HCT116 (cell line): ENCODE measurements around the gene SSMEM1. TPM values are rescaled to one million over a fixed set of nuclear protein-coding genes. Genes with fewer than 3 reads are reported as not detected.

ENCODE experiments used
- ATAC-seq: fragments of 200-7000 bp; cut with Tn5 transposase; 2 replicates; pipeline ENCODE4 v1.9.1; 2020; ENCODE audit warnings: mild to moderate bottlenecking, moderate library complexity
- BruUV-seq: library from RNA; stranded (reverse); fragments of 400-500 nt; replicated peaks from 2 replicates; lab custom pipeline; 2021; lab: Mats Ljungman, UMichigan
- CTCF ChIA-PET: fragments of 300-600 bp; sonication (Branson Sonifier 250); formaldehyde crosslinking; loops from one replicate; lab custom pipeline; 2021; ENCODE audit warnings: antibody characterized with exemption; lab: Charles Lee
- POLR2A ChIA-PET: fragments of 300-600, 350-600 bp; sonication (Branson Sonifier 250); formaldehyde crosslinking; loops from one replicate; lab custom pipeline; 2021; ENCODE audit warnings: antibody characterized with exemption; lab: Charles Lee
- RAD21 ChIA-PET, 2 experiments: fragments of 300-600 bp; sonication (Branson Sonifier 250); formaldehyde crosslinking; loops; one replicate each; lab custom pipeline; 2023; ENCODE audit warnings: low total read pairs in 2 of 2; ENCODE audit not compliant: uncharacterized antibody in 2 of 2, unreplicated experiment in 2 of 2, low non-redundant PET in 1 of 2; lab: Charles Lee
- DNase-seq: peaks from one replicate; pipeline ENCODE4 v3.0.0-alpha.2; 2010; ENCODE audit warnings: low read depth, low spot score
- H2AFZ ChIP-seq: fragments of 200-600 bp; shearing (Covaris generic), sonication (generic); 2 replicates; pipeline ENCODE4 v1.6.1; 2017; ENCODE audit warnings: low read depth, mixed run types, mixed read lengths, antibody characterized with exemption, low read length; ENCODE audit not compliant: poor library complexity, severe bottlenecking
- H3K27ac ChIP-seq: 2 replicates; pipeline ENCODE4 v1.5.1; 2012; ENCODE audit warnings: low read depth, low read length
- H3K27me3 ChIP-seq: fragments of 200-600 bp; sonication (generic); 2 replicates; pipeline ENCODE4 v1.6.1; 2016; ENCODE audit warnings: mixed run types, low read length, mixed read lengths; ENCODE audit not compliant: insufficient read depth
- H3K36me3 ChIP-seq, 2 experiments: fragments of 200-500 bp in 1 of 2; fragments of 200-600 bp in 1 of 2; sonication (Bioruptor generic) in 1 of 2; sonication (generic) in 1 of 2; 2 replicates each; pipeline versions ENCODE4 v1.5.1 to v1.6.1; 2014 to 2016; ENCODE audit warnings: low read length in 2 of 2, inconsistent platforms in 1 of 2, mixed read lengths in 1 of 2, mixed run types in 1 of 2; ENCODE audit not compliant: insufficient read depth in 2 of 2, control insufficient read depth in 1 of 2
- H3K4me1 ChIP-seq, 2 experiments: fragments of 200-600 bp in 1 of 2; sonication (generic) in 1 of 2; 2 replicates each; pipeline versions ENCODE4 v1.5.1 to v1.6.1; 2012 to 2017; ENCODE audit warnings: low read length in 2 of 2, inconsistent platforms in 1 of 2, mild to moderate bottlenecking in 1 of 2, mixed read lengths in 1 of 2, mixed run types in 1 of 2, moderate library complexity in 1 of 2; ENCODE audit not compliant: insufficient read depth in 2 of 2, control insufficient read depth in 1 of 2
- H3K4me2 ChIP-seq: fragments of 200-600 bp; sonication (generic); 2 replicates; pipeline ENCODE4 v1.6.1; 2017; ENCODE audit warnings: mixed run types, low read length, mixed read lengths
- H3K4me3 ChIP-seq, 2 experiments: fragments of 200-600 bp in 1 of 2; sonication (generic) in 1 of 2; replicated peaks in 1 of 2; 2 replicates each; pipeline ENCODE4 v1.5.1; 2011 to 2016; ENCODE audit warnings: low read length in 2 of 2, control low read depth in 1 of 2, low read depth in 1 of 2, mild to moderate bottlenecking in 1 of 2, mixed read lengths in 1 of 2, mixed run types in 1 of 2
- H3K79me2 ChIP-seq: fragments of 200-600 bp; sonication (generic); 2 replicates; pipeline ENCODE4 v1.6.1; 2017; ENCODE audit warnings: mild to moderate bottlenecking, mixed run types, low read length, moderate library complexity, mixed read lengths; ENCODE audit not compliant: insufficient read depth
- H3K9ac ChIP-seq: fragments of 200-600 bp; sonication (generic); 2 replicates; pipeline ENCODE4 v1.6.1; 2016; ENCODE audit warnings: low read length, mixed read lengths
- H3K9me2 ChIP-seq: fragments of 200-600 bp; sonication (generic), shearing (Covaris generic); 2 replicates; pipeline ENCODE4 v1.6.1; 2017; ENCODE audit warnings: mixed run types, mild to moderate bottlenecking, moderate library complexity; ENCODE audit not compliant: insufficient read depth
- H3K9me3 ChIP-seq, 2 experiments: fragments of 200-500 bp in 1 of 2; fragments of 200-600 bp in 1 of 2; sonication (Bioruptor generic) in 1 of 2; sonication (generic) in 1 of 2; 2 replicates each; pipeline ENCODE4 v1.6.1; 2014 to 2017; ENCODE audit warnings: low read length in 2 of 2, mixed read lengths in 2 of 2, inconsistent platforms in 1 of 2, low read depth in 1 of 2, mild to moderate bottlenecking in 1 of 2, mixed run types in 1 of 2, moderate library complexity in 1 of 2; ENCODE audit not compliant: control insufficient read depth in 1 of 2, insufficient read depth in 1 of 2
- H4K20me1 ChIP-seq: fragments of 200-600 bp; sonication (generic), shearing (Covaris generic); 2 replicates; pipeline ENCODE4 v1.6.1; 2017; ENCODE audit warnings: mixed run types, mild to moderate bottlenecking, moderate library complexity; ENCODE audit not compliant: insufficient read depth
- EGR1 ChIP-seq: IDR thresholded peaks from 2 replicates; pipeline ENCODE4 v1.6.1; 2012; ENCODE audit warnings: low read depth
- ELF1 ChIP-seq: IDR thresholded peaks from 2 replicates; pipeline ENCODE4 v1.6.1; 2012; ENCODE audit warnings: low read depth, borderline replicate concordance
- EZH2 ChIP-seq: fragments of 200-600 bp; sonication (generic); IDR thresholded peaks from 2 replicates; pipeline ENCODE4 v1.6.1; 2017; ENCODE audit warnings: antibody characterized with exemption, mixed run types
- FOSL1 ChIP-seq: IDR thresholded peaks from 2 replicates; pipeline ENCODE4 v1.6.1; 2012; ENCODE audit warnings: low read depth
- JUND ChIP-seq: IDR thresholded peaks from 2 replicates; pipeline ENCODE4 v1.6.1; 2012
- POLR2A ChIP-seq: IDR thresholded peaks from 2 replicates; pipeline ENCODE4 v1.7.0; 2011; ENCODE audit warnings: borderline replicate concordance; ENCODE audit not compliant: insufficient read depth, insufficient read length; ENCODE audit errors: extremely low read depth
- POLR2AphosphoS5 ChIP-seq: IDR thresholded peaks from 2 replicates; pipeline ENCODE4 v1.6.1; 2011; ENCODE audit warnings: mild to moderate bottlenecking, low read depth, low read length, moderate library complexity
- RAD21 ChIP-seq: IDR thresholded peaks from 2 replicates; pipeline ENCODE4 v1.6.1; 2012; ENCODE audit warnings: low read depth, mild to moderate bottlenecking
- SIN3A ChIP-seq: IDR thresholded peaks from 2 replicates; pipeline ENCODE4 v1.6.1; 2012; ENCODE audit warnings: low read depth
- SP1 ChIP-seq: IDR thresholded peaks from 2 replicates; pipeline ENCODE4 v1.6.1; 2012; ENCODE audit warnings: low read depth
- SRF ChIP-seq: IDR thresholded peaks from 2 replicates; pipeline ENCODE4 v1.6.1; 2012; ENCODE audit warnings: low read depth
- TCF7L2 ChIP-seq: IDR thresholded peaks from 2 replicates; pipeline ENCODE4 v1.7.0; 2011; ENCODE audit warnings: borderline replicate concordance, inconsistent platforms; ENCODE audit not compliant: insufficient read depth, insufficient read length; ENCODE audit errors: extremely low read depth
- YY1 ChIP-seq: IDR thresholded peaks from 2 replicates; pipeline ENCODE4 v1.6.1; 2011; ENCODE audit warnings: low read length, low read depth, moderate library complexity, mild to moderate bottlenecking; ENCODE audit not compliant: insufficient replicate concordance; ENCODE audit errors: extremely low read depth
- ZBTB33 ChIP-seq: IDR thresholded peaks from 2 replicates; pipeline ENCODE4 v1.6.1; 2011; ENCODE audit warnings: mild to moderate bottlenecking, low read length, moderate library complexity; ENCODE audit not compliant: insufficient replicate concordance; ENCODE audit errors: extremely low read depth
- ZFX ChIP-seq: fragments of 450-650 bp; IDR thresholded peaks from 2 replicates; pipeline ENCODE4 v1.6.1; 2017
- ZNF274 ChIP-seq: fragments of 200-500 bp; sonication (Bioruptor generic); IDR thresholded peaks from 2 replicates; pipeline ENCODE4 v1.6.1; 2014; ENCODE audit warnings: mild to moderate bottlenecking, low read depth, low read length, inconsistent platforms
- intact Hi-C: fragments of 100-400 bp; cut with micrococcal nuclease; formaldehyde crosslinking; loops from 2 replicates; pipeline ENCODE4 v1.10.0; 2022
- total RNA-seq: library from RNA; stranded (reverse); gene quantifications from one replicate; pipeline ENCODE4 v1.2.1, GENCODE V29; 2021; ENCODE audit not compliant: unreplicated experiment
- TF ChIP-seq, protein P1 (sequence below): IDR thresholded peaks from 2 replicates; pipeline ENCODE4 v1.6.1; 2012; ENCODE audit warnings: low read depth
- TF ChIP-seq, protein P2 (sequence below), 3 experiments: fragments of 200-600 bp in 1 of 3; sonication (generic) in 1 of 3; IDR thresholded peaks in 2 of 3; conservative IDR thresholded peaks in 1 of 3; 2 replicates each; pipeline ENCODE4 v1.5.1; 2012 to 2017; ENCODE audit warnings: low read depth in 2 of 3, low read length in 2 of 3, antibody characterized with exemption in 1 of 3, borderline replicate concordance in 1 of 3, control low read depth in 1 of 3, mild to moderate bottlenecking in 1 of 3, mixed read lengths in 1 of 3, mixed run types in 1 of 3, moderate library complexity in 1 of 3; ENCODE audit not compliant: insufficient read depth in 1 of 3

The SSMEM1 gene
- total RNA-seq, 1 experiment from 2014 or later, result not detected

DNA sequence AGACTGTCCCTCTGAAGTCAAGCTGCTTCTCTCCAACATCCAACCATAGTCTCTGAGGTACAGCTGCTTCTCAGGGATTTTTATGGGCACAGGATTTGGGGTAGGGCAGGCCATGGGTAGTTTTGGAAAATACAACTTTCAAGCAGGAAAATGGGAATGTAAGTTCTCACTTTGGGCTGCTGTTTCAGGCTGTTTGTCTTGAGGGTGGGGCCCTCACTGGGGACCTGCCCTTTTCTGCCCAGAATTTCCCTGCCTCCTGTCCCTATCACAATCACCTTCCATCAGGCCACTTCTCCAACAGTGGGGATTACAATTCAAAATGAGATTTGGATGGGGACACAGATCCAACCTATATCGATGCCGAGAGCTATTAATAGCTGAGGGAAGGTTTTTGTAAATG, 24.5 kb downstream of the SSMEM1 start (continued):
- TF ChIP-seq TCF7L2 (no peak), POLR2AphosphoS5 (no peak), SP1 (no peak), YY1 (no peak), POLR2A (no peak), ZNF274 (no peak), SRF (no peak)
- TF ChIP-seq, all 23 proteins: peak for 0

DNA sequence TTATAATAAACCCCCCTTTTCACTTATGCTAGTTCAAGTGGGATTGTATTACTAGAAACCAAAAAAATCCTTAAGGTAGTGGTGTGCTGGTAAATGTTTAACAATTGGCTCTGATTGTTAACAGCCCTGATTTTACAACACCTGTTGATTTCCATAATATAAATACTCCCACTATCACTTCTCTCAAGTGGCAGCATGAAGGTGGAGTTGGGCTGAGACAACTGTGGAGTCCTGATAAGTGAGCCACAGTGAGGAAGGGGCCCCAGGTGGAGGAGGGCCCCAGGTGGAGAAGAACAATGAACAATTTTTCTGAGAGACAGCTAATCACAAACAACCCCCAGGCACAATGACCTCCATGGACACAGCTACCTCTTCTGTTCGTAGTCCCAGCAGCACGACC, 26.4 kb downstream of the SSMEM1 start:
- no peaks in the 10 kb centered on the region for H3K9me3 ChIP-seq
- H4K20me1 ChIP-seq, result no peaks in the 10 kb centered on the region
- H3K36me3 ChIP-seq, result no peaks in the 10 kb centered on the region
- CTCF ChIA-PET, result interaction anchor here (0.6 kb wide), 1 partner anchor 525 kb away, joined by 4 read pairs; no protein-coding TSS in a partner anchor
- POLR2A ChIA-PET, result no interaction called here
- H3K4me3 ChIP-seq, result no peak overlapping the region
- no peaks in the 10 kb centered on the region for H3K9me2 ChIP-seq
- H3K27me3 ChIP-seq, result no peaks in the 10 kb centered on the region
- H2AFZ ChIP-seq, result no peak overlapping the region
- TF ChIP-seq POLR2AphosphoS5 (no peak), TCF7L2 (no peak), SRF (no peak), ZBTB33 (no peak), YY1 (no peak), ELF1 (no peak), SP1 (no peak), JUND (no peak), ZFX (no peak), FOSL1 (no peak), EZH2 (no peak), RAD21 (no peak), EGR1 (no peak), SIN3A (no peak)
- TF ChIP-seq, protein P1, sequence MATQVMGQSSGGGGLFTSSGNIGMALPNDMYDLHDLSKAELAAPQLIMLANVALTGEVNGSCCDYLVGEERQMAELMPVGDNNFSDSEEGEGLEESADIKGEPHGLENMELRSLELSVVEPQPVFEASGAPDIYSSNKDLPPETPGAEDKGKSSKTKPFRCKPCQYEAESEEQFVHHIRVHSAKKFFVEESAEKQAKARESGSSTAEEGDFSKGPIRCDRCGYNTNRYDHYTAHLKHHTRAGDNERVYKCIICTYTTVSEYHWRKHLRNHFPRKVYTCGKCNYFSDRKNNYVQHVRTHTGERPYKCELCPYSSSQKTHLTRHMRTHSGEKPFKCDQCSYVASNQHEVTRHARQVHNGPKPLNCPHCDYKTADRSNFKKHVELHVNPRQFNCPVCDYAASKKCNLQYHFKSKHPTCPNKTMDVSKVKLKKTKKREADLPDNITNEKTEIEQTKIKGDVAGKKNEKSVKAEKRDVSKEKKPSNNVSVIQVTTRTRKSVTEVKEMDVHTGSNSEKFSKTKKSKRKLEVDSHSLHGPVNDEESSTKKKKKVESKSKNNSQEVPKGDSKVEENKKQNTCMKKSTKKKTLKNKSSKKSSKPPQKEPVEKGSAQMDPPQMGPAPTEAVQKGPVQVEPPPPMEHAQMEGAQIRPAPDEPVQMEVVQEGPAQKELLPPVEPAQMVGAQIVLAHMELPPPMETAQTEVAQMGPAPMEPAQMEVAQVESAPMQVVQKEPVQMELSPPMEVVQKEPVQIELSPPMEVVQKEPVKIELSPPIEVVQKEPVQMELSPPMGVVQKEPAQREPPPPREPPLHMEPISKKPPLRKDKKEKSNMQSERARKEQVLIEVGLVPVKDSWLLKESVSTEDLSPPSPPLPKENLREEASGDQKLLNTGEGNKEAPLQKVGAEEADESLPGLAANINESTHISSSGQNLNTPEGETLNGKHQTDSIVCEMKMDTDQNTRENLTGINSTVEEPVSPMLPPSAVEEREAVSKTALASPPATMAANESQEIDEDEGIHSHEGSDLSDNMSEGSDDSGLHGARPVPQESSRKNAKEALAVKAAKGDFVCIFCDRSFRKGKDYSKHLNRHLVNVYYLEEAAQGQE, result no peak
- TF ChIP-seq, protein P2, sequence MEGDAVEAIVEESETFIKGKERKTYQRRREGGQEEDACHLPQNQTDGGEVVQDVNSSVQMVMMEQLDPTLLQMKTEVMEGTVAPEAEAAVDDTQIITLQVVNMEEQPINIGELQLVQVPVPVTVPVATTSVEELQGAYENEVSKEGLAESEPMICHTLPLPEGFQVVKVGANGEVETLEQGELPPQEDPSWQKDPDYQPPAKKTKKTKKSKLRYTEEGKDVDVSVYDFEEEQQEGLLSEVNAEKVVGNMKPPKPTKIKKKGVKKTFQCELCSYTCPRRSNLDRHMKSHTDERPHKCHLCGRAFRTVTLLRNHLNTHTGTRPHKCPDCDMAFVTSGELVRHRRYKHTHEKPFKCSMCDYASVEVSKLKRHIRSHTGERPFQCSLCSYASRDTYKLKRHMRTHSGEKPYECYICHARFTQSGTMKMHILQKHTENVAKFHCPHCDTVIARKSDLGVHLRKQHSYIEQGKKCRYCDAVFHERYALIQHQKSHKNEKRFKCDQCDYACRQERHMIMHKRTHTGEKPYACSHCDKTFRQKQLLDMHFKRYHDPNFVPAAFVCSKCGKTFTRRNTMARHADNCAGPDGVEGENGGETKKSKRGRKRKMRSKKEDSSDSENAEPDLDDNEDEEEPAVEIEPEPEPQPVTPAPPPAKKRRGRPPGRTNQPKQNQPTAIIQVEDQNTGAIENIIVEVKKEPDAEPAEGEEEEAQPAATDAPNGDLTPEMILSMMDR (IDR thresholded peaks at IDR 0.05 in 2 of 3, conservative IDR thresholded peaks at IDR 0.05 in 1 of 3; ENCODE audit: borderline replicate concordance in 1 of 3, insufficient read depth in 1 of 3, low read depth in 2 of 3, low read length in 2 of 3), result no peak
- no peak overlapping the region for H3K27ac ChIP-seq
- ATAC-seq (no peak), DNase-seq (no peak)
- no peak overlapping the region for H3K4me2 ChIP-seq
- RAD21 ChIA-PET, result no interaction called here
- no TSS peak for BruUV-seq
- no peak overlapping the region for H3K9ac ChIP-seq
- H3K4me1 ChIP-seq, result no peaks in the 10 kb centered on the region
- intact Hi-C loops, result no loop called here
- H3K79me2 ChIP-seq, result no peaks in the 10 kb centered on the region
